AML-193 (cell line): ENCODE measurements around the gene ST14.
"Not testable (repeated sequence)": the region's sequence is repeated elsewhere in the genome, so short reads cannot be mapped to it uniquely, and the experiment has no call there.

Experiments
- DNase-seq, 2 experiments: peaks; one replicate each; lab custom pipeline; 2025; lab: John Stamatoyannopoulos, UW

ST14 gene

GRCh38 chr11:130163346-130164220 is 4.0 kb downstream of the ST14 start:
- peak in 1 of 2 experiments; percentile 34 for DNase-seq

- no peak for DNase-seq
Observed at GRCh38 chr11:130164221-130164570, 4.6 kb downstream of the ST14 start.

- DNase-seq = peak; percentile 52 to 59
Observed at GRCh38 chr11:130165601-130166456, 6.2 kb downstream of the ST14 start.

GRCh38 chr11:130166457-130166784 is 6.8 kb downstream of the ST14 start:
- DNase-seq = no peak

- DNase-seq = no peak
Observed at GRCh38 chr11:130167146-130167545, 7.6 kb downstream of the ST14 start.

- DNase-seq = no peak
Observed at GRCh38 chr11:130168105-130168504, 8.5 kb downstream of the ST14 start.

GRCh38 chr11:130170345-130170744 is 10.8 kb downstream of the ST14 start:
- DNase-seq = no peak

- no peak for DNase-seq
Observed at GRCh38 chr11:130171534-130171933, 12.0 kb downstream of the ST14 start.

GRCh38 chr11:130172001-130172400 is 12.4 kb downstream of the ST14 start:
- DNase-seq = not testable (repeated sequence)

GRCh38 chr11:130174642-130175041 is 15.1 kb downstream of the ST14 start:
- no peak for DNase-seq

GRCh38 chr11:130175898-130176297 is 16.3 kb downstream of the ST14 start:
- no peak for DNase-seq

- no peak for DNase-seq
Observed at GRCh38 chr11:130177782-130178181, 18.2 kb downstream of the ST14 start.

- DNase-seq = no peak
Observed at GRCh38 chr11:130178441-130179339, 19.1 kb downstream of the ST14 start.

- no peak for DNase-seq
Observed at GRCh38 chr11:130179396-130180306, 20.1 kb downstream of the ST14 start.

- no peak for DNase-seq
Observed at GRCh38 chr11:130180491-130180890, 20.9 kb downstream of the ST14 start.

- no peak for DNase-seq
Observed at GRCh38 chr11:130180896-130181294, 21.3 kb downstream of the ST14 start.

- DNase-seq = no peak
Observed at GRCh38 chr11:130181295-130182272, 22.0 kb downstream of the ST14 start.

- no peak for DNase-seq
Observed at GRCh38 chr11:130183878-130184610, 24.5 kb downstream of the ST14 start.

- no peak for DNase-seq
Observed at GRCh38 chr11:130187096-130187495, 27.5 kb downstream of the ST14 start.
